ENCODE data around the gene GJA4.

- TF ChIP-seq CTCF (conservative IDR thresholded peaks at IDR 0.05) = no peak
- no peak for TF ChIP-seq EZH2 (IDR thresholded peaks at IDR 0.05; ENCODE audit: low read depth)
Observed at GRCh38 chr1:34770891-34771504, 21.8 kb upstream of the GJA4 start.
